ENCODE results near the gene SEMA4C.
"Not testable (repeated sequence)": the region's sequence is repeated elsewhere in the genome, so short reads cannot be mapped to it uniquely, and the experiment has no call there.

SEMA4C gene

DNA sequence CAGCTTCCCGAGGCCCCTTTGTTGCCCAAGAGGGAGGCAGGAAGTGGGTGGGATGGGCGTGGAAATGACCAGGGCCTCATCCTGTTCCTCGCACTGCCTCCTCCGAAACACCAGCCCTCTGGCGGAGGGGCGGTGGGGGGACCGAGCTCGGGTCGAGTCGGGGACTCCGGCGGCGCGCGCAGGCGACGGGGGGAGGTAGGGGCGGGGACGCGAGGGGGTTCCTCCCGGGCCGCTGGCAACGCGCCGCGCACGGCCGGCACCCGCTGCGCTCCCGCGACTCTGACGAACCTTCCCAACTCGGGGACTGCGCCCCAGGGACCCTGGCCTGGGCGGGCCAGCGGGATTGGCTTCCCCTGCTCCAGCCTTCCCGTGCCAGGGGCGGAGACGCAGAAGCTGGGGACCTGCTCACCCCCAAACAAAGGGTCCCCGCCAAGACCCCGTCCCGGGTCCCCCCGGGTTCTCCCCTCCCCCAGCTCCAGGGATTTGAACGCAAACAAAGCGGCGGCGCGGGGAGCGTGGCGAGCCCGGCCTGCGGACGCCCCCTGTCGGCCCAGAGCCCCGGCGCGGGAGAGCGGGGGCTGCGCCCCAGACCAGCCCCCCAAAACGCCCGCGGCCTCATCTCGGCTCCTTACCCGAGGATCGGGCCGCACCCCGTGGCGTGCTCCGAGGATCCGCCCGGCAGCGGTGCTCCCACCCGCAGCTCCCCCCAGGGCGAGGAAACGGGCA is 1.2 kb downstream of the SEMA4C start:
- FAIRE-seq (peak; percentile 86), DNase-seq (ENCODE audit: insufficient read length) (peak; percentile 83)
- peak; percentile 84; the same call in 1 of the 2 replicates for TF ChIP-seq POLR2A (IDR thresholded peaks at IDR 0.05; ENCODE audit: low read depth, low read length)
- 0 out of 2 replicates have a peak, but pooled peaks have one; percentile 16 for TF ChIP-seq TAF1 (IDR thresholded peaks at IDR 0.05; ENCODE audit: borderline replicate concordance, low read depth, low read length)
- peak; percentile 74; the same call in 1 of the 2 replicates for TF ChIP-seq POLR2AphosphoS5 (IDR thresholded peaks at IDR 0.05; ENCODE audit: low read depth, low read length)

DNA sequence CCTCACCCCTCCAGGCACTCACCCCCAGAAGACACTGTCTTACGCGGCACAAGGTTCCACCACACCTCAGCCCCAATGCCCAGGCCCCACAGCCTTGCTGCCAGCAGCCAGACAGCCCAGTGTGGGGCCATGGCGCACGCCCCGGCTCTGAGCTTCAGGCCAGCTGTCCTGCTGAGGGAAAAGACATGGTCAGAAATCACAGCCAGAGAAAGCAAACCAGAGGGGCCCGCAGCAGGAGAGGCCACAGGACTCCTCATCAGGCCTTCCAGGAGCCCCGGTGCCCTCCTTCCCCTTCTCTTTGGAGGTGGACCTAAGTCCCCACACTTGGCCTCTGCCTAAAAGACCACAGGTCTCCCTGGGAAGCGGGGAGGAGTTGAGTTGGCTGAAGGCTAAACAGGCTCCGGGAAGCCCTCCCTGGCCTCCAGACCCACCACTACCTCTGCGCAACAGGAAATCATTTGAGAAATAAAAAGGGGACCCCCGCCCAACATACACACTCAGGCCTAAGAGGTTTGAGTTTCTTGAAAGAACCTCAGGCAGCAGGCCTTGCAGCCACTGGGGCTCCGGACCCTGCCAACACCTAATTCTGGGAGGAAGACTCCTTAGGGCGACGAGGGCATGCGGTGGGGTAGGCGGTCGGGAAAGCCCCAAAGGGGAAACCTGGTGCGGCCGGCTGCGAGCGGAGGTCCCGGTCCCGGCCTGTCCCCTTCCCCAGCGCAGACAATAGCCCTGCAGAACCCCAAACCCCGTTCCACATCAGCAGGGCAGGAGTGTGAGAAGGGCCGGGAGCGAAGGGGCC is 1.9 kb downstream of the SEMA4C start:
- DNase-seq (ENCODE audit: insufficient read length) (no peak), FAIRE-seq (no peak)
- TF ChIP-seq POLR2AphosphoS5 (IDR thresholded peaks at IDR 0.05; ENCODE audit: low read depth, low read length): no peak

DNA sequence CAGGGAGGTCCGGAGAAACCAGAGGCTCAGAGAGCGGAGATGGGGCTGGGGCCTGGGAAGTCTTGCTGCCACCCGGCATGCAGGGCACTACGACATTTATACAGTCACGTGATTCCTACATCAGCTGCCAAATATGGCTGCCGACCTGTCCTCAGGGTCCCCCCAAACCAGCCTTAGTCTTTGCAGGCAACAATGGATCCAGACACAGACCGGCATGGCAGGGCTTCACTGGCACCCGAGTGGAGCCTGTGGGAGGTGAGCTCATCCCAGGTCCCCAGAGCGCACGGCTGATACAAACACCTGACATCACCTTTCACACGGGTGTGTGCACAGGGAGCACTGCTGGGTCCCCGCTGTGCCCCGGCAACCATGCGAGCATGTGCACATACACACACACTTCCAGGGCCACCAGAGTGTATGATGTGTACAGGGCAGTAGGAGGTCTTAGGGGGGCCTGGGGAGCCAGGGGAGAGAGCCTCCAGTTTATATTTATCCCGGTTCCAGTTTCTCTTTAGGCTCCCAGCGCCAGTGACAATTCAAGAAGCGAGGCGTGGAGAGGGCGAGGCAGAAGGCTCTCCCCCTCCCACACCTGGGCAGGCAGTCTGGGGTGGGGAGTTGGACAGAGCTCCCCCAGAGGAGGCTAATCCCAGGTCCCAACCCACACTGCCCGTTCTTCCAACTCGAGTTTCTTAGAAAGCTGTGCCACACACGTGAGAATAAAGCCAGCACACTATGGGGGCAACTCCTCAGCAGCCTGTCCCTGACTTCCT is 2.7 kb downstream of the SEMA4C start:
- DNase-seq (ENCODE audit: insufficient read length) (no peak), FAIRE-seq (no peak)
- TF ChIP-seq TAF1 (IDR thresholded peaks at IDR 0.05; ENCODE audit: borderline replicate concordance, low read depth, low read length) (no peak), POLR2AphosphoS5 (IDR thresholded peaks at IDR 0.05; ENCODE audit: low read depth, low read length) (0 out of 2 replicates have a peak, but pooled peaks have one; percentile 18)

DNA sequence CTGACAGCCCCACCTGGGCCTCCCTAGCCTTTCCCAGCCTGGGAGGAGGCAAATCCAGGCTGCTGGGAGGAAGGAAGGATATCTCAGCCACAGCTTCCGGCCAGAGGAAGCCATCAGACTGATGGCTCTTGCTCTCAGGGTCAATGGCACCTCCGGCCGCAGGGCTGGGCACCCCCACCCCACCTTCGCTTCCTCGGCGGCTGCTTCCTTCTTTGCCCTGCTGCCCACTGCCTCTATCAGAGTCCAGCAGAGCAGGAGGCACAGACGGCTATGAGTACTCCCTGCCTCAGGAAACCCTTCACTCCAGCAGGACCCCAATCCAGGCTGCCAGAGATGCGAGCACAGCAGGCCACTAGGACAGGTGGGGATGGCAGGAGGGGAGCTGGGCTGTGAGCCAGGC is 3.3 kb downstream of the SEMA4C start:
- FAIRE-seq (no peak), DNase-seq (ENCODE audit: insufficient read length) (no peak)
- no peak for TF ChIP-seq TAF1 (IDR thresholded peaks at IDR 0.05; ENCODE audit: borderline replicate concordance, low read depth, low read length)
- 0 out of 2 replicates have a peak, but pooled peaks have one; percentile 24 for TF ChIP-seq POLR2A (IDR thresholded peaks at IDR 0.05; ENCODE audit: low read depth, low read length)

DNA sequence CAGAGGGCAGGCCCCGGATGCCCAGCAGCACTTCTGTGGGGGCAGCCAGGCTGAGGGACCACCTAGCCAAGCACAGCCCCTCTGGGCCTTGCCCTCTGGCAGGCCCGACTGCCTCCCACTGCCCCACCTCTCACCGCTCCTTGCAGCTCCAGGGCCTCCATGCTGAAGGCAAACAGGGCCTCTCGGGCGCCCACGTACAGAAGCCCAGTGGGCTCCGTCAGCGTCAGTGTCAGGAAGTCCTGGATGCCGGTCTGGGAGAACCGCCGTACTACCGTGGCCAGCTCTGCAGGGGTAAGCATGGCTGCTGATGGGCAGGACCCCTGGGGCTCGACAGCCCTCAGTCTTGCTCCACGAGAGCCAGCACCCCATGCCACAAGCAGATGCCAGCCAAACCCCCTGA is 3.7 kb downstream of the SEMA4C start:
- TF ChIP-seq POLR2AphosphoS5 (IDR thresholded peaks at IDR 0.05; ENCODE audit: low read depth, low read length): no peak
- TF ChIP-seq TAF1 (IDR thresholded peaks at IDR 0.05; ENCODE audit: borderline replicate concordance, low read depth, low read length): no peak
- TF ChIP-seq POLR2A (IDR thresholded peaks at IDR 0.05; ENCODE audit: low read depth, low read length): no peak
- DNase-seq (ENCODE audit: insufficient read length) (no peak), FAIRE-seq (no peak)

DNA sequence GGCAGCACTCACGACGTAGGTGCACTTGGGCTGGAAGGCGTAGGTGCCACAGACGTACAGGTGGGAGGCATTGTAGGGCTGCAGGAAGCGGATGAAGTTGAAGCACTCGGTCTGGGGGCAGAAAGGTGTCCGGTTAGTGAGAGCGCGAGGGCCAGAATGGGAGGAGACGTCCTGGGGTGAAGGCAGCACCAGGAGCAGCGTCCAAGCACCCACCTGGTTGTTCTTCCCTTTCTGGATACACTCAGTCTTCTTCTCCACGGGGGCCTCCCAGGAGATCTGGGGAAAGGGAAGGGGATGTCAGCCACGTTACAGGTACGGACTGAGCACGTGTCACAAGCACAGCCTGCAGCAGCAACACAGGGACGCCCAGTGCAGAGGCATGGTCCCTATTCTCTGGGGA is 4.2 kb downstream of the SEMA4C start:
- DNase-seq (ENCODE audit: insufficient read length): no peak

DNA sequence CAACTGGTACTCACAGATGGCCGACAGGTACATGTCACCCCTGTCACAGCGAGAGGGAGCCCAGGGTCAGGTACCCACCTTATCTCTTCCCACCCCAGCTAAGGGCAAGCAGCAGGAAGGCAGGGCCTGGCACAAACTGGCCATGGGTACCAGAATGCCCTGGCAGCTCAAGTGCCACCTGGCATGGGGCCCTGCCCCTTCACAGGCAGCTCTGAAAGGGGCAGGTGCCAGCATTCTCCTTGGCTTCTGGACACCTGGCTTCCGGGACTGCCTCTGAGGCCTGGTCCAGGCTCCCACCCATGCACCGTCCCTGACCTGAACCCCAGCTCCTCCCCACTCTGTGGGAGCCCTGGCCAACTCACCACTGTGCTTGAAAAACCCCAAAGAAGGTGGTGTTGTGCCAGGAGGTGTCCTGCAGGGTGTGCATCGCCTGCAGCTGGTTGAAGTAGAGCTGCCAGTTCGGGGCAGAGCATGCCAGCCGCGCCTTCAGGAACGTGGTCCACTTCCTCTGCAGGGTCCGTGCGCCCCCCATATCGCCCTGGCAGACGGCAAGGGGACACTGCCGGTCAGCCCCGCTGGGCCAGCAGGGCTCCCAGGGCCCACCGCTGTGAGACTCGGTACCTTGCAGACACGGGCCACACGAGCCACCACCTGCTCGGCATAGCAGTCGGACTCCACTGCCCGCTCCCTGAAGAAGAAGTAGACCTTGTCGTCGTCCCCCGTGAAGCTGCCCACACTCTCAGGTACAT is 5.4 kb downstream of the SEMA4C start:
- DNase-seq (ENCODE audit: insufficient read length): no peak
- no peak for FAIRE-seq
- TF ChIP-seq TAF1 (IDR thresholded peaks at IDR 0.05; ENCODE audit: borderline replicate concordance, low read depth, low read length) (no peak), POLR2A (IDR thresholded peaks at IDR 0.05; ENCODE audit: low read depth, low read length) (no peak), POLR2AphosphoS5 (IDR thresholded peaks at IDR 0.05; ENCODE audit: low read depth, low read length) (no peak)

More for the DNA sequence above, 4.2 kb downstream of the SEMA4C start:
- FAIRE-seq: no peak
- TF ChIP-seq TAF1 (IDR thresholded peaks at IDR 0.05; ENCODE audit: borderline replicate concordance, low read depth, low read length) (no peak), POLR2A (IDR thresholded peaks at IDR 0.05; ENCODE audit: low read depth, low read length) (no peak), POLR2AphosphoS5 (IDR thresholded peaks at IDR 0.05; ENCODE audit: low read depth, low read length) (no peak)

DNA sequence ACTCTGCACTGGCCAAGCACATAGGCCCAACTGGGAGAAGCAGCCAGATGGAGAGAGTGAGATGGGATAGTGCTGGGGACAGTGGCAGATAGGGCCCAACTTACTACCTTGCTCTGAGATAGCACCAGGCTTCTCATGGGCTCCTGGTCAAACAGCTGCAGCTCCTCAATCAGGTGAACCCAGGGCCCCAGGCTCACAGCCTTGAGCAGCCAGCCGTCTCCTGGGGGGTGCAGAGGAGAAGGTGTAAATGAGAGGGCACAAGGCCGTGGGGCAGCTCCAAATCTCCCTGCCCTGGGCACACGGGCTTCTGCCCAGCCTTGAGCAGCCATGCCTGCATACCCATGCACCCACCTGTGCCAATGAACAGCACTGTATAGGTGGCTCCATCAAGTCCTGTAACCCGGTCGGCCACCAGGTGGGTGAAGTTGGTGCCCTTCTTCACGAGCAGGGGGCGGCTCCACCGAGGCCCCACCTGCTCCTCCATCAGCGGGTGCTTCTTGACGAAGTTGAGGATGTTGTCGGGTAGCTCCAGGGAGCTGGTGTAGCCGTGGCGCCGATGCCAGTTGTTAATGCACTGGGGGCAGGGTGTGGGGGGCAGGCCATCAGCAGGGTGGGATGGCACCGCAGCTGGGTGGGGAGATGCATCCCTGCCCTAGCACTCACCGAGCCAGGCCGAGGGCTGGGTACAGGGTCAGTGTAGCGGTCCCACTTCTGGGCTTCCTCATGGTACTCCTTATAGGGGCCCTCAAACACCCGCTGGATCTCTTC is 6.1 kb downstream of the SEMA4C start:
- FAIRE-seq: no peak
- TF ChIP-seq TAF1 (IDR thresholded peaks at IDR 0.05; ENCODE audit: borderline replicate concordance, low read depth, low read length): no peak
- no peak for TF ChIP-seq POLR2A (IDR thresholded peaks at IDR 0.05; ENCODE audit: low read depth, low read length)
- no peak for TF ChIP-seq POLR2AphosphoS5 (IDR thresholded peaks at IDR 0.05; ENCODE audit: low read depth, low read length)
- no peak for DNase-seq (ENCODE audit: insufficient read length)

DNA sequence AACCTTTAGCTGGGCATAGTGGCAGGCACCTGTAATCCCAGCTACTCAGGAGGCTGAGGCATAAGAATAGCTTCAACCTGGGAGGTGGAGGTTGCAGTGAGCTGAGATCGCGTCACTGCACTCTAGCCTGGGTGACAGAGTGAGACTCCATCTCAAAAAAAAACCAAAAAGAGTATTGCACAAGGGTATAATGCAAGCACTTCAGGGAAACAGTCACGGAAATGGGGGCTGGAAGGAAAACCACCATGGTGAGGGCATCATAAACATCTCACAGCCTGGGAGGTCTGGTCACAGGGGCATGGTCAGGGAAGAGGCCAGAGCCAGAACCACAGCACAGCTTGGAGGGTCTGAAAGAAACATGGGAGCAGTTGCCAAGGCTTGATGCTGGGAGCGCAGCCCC is 6.8 kb downstream of the SEMA4C start:
- not testable (repeated sequence) for FAIRE-seq; DNase-seq (ENCODE audit: insufficient read length)

DNA sequence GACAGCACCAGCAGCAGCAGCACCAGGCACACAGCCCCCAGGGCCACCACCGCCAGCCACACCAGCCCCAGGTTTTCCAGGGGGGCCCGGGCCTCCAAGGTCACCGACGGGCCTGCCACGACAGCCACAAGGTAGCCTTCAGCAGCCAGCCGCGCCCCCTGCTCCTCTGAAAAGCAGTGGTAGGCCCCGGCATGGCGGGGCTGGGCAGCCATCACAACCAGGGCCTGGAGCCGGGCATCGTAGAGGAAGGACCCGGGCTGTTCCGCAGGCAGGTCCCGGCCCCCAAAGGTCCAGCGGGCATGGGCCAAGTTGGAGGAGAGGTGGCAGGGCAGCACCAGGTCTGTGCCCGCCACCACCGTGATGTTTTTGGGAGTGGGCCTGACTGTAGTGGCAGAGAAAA is 8.8 kb downstream of the SEMA4C start:
- TF ChIP-seq POLR2A (IDR thresholded peaks at IDR 0.05; ENCODE audit: low read depth, low read length) (no peak), POLR2AphosphoS5 (IDR thresholded peaks at IDR 0.05; ENCODE audit: low read depth, low read length) (no peak)
- FAIRE-seq: no peak

More for the DNA sequence above, 8.8 kb downstream of the SEMA4C start:
- DNase-seq (ENCODE audit: insufficient read length): no peak
